Ovary (tissue), 10 donors: ENCODE data around the gene CNTFR. TPM values are rescaled to one million over a fixed set of nuclear protein-coding genes. Genes with fewer than 3 reads are reported as not detected.
"Not testable (repeated sequence)": the region's sequence is repeated elsewhere in the genome, so short reads cannot be mapped to it uniquely, and the experiment has no call there.

Experiments
- DNase-seq, 5 donors: peaks; one replicate each; pipeline ENCODE4 v3.0.0-alpha.2; 2019 to 2020
- H3K27ac ChIP-seq, 2 donors: fragments of 200-600 bp; one replicate each; pipeline versions ENCODE4 v1.5.1 to v1.8.0; 2019 to 2022
- H3K27me3 ChIP-seq: fragments of 200-600 bp; one replicate; pipeline ENCODE4 v1.8.0; 2022
- H3K36me3 ChIP-seq: fragments of 200-600 bp; sonication (generic); one replicate; pipeline ENCODE4 v1.5.1; 2019
- H3K4me1 ChIP-seq: one replicate; pipeline ENCODE4 v1.8.1; 2013; ENCODE audit warnings: mild to moderate bottlenecking, moderate library complexity; ENCODE audit not compliant: insufficient read depth
- H3K4me3 ChIP-seq: fragments of 200-600 bp; sonication (generic); one replicate; pipeline ENCODE4 v1.5.1; 2017
- H3K9me3 ChIP-seq, 2 donors: fragments of 200-600 bp in 1 of 2; sonication (generic) in 1 of 2; one replicate each; pipeline versions ENCODE4 v1.5.1 to v1.8.1; 2013 to 2019; ENCODE audit warnings: mild to moderate bottlenecking in 1 of 2, moderate library complexity in 1 of 2
- CTCF ChIP-seq, 3 donors: fragments of 450-650 bp in 2 of 3; fragments of 200-600 bp in 1 of 3; IDR thresholded peaks; one replicate each; pipeline versions ENCODE4 v1.5.1 to v1.8.0; 2016 to 2022; ENCODE audit warnings: antibody characterized with exemption in 3 of 3, mild to moderate bottlenecking in 1 of 3
- EP300 ChIP-seq: sonication (generic); formaldehyde crosslinking; IDR thresholded peaks from one replicate; pipeline ENCODE4 v1.6.1; 2017; ENCODE audit warnings: antibody characterized with exemption
- POLR2A ChIP-seq: fragments of 450-650 bp; IDR thresholded peaks from one replicate; pipeline ENCODE4 v1.6.1; 2017; ENCODE audit warnings: antibody characterized with exemption, mild to moderate bottlenecking, moderate library complexity
- WGBS, 3 donors: extraction: QIAGEN DNeasy Blood & Tissue Kit in 1 of 3; methylation state at CpG; one replicate each; pipeline versions ENCODE4 v1.1.5 to v1.1.7; 2013 to 2017; 5-methylcytosine and 5-hydroxymethylcytosine counted together
- intact Hi-C, 4 donors: fragments of 100-400 bp; cut with DNase I; formaldehyde crosslinking; loops; one replicate each; pipeline versions ENCODE4 v1.11.0 to v1.15.1; 2022 to 2023
- long read RNA-seq, 3 donors: library from polyadenylated mRNA in 2 of 3; unstranded in 2 of 3; transcript quantifications; one replicate each; pipeline ENCODE4 v2.0.0 and lab custom pipeline, GENCODE V29; 2021 to 2026
- polyA plus RNA-seq, 2 donors: library from polyadenylated mRNA; stranded (reverse); fragments of 200-250 nt in 1 of 2; fragments of 350-450 nt in 1 of 2; fragmentation: Illumina TruSeq in 1 of 2; extraction: RNeasy Lipid Tissue Mini Kit (QIAGEN cat#74804) in 1 of 2; gene quantifications; one replicate each; pipeline ENCODE4 v1.2.3, GENCODE V29; 2013 to 2014
- total RNA-seq, 7 donors: library from RNA; depleted of rRNA in 2 of 7; stranded (reverse); fragments of >200 nt in 2 of 7; fragmentation: NEBNext Ultra II Directional in 3 of 7; extraction: Animal tissue kit (Norgen Biotek cat#: 25700) in 3 of 7; gene quantifications; one replicate each; pipeline versions ENCODE4 v1.1.0 to v1.2.4, GENCODE V29; 2016 to 2023
- donor health status: DM: no; HTN: no; CAD: no; lungs with moderate emphysema.
- donor health status: DM: no; HTN: no; CAD: no.
- donor health status: Bipolar disorder and iron deficiency.
- donor health status: DM: yes; HTN: yes; CAD: no.
- donor health status: DM: no; HTN: no; CAD: no.
- donor health status: DM: yes; HTN: yes; CAD: no.

The CNTFR gene
- total RNA-seq = 1 to 10 TPM; 1.3 to 3.7 (median 2.6) TPM
- polyA plus RNA-seq = 1 to 10 TPM; 1.2 to 4.7 TPM
- long read RNA-seq, donor 1, partial matches to known transcripts = 0 of 2 reads
- long read RNA-seq, donor 1, other reads (novel, unspliced or antisense) = 2 of 2 reads
- long read RNA-seq, donor 2, transcript CNTFR-202 (10 exons, 2,052 nt) = major isoform, 7 of 13 reads
- long read RNA-seq, donor 2, partial matches to known transcripts = 5 of 13 reads
- long read RNA-seq, donor 2, other reads (novel, unspliced or antisense) = 0 of 13 reads
- long read RNA-seq, donor 3, partial matches to known transcripts = 0 of 6 reads
- long read RNA-seq, donor 3, other reads (novel, unspliced or antisense) = 4 of 6 reads

- H3K27ac ChIP-seq = peak within 1 kb of the TSS in 1 of 2 donors; percentile 34
- peak; percentile 67 to 78 (median 76) for DNase-seq
- peak within 1 kb of the TSS; percentile 46 for H3K4me3 ChIP-seq
- intact Hi-C loops = loop anchor here in 3 of 4 donors (2.0 to 5.0 kb wide), 4 partner anchors 41 to 188 kb away; no protein-coding TSS in a partner anchor
- TF ChIP-seq EP300 (no peak), POLR2A (no peak), CTCF (IDR thresholded peaks at IDR 0.05) (no peak)
- no peaks in the 10 kb centered on the region for H3K36me3 ChIP-seq
- 1 to 3% (median 1%) methylated on average over 73 to 104 of the region's 104 CpGs for WGBS, 3 donors
- no peaks in the 10 kb centered on the region for H3K27me3 ChIP-seq
- no peaks in the 10 kb centered on the region for H3K9me3 ChIP-seq
- H3K4me1 ChIP-seq = peaks cover 3% of the 10 kb centered on the region
Measured at GRCh38 chr9:34589636-34590380, at the start of gene CNTFR. Gene CNTFR (minus strand): TSS chr9:34589724. CDS start chr9:34568981, 20,743 bp downstream.

GRCh38 chr9:34639322-34639721 is 49.8 kb upstream of the CNTFR start:
- not testable (repeated sequence) for H3K27me3 ChIP-seq, H3K9me3 ChIP-seq, DNase-seq, H3K36me3 ChIP-seq, H3K4me3 ChIP-seq, H3K4me1 ChIP-seq, H3K27ac ChIP-seq
- intact Hi-C loops = loop anchor here in 1 of 4 donors (5.0 kb wide), 1 partner anchor 63 kb away; no protein-coding TSS in a partner anchor
- 86 to 91% (median 89%) methylated on average over 8 of the region's 8 CpGs for WGBS, 3 donors

GRCh38 chr9:34638138-34638445 is 48.6 kb upstream of the CNTFR start:
- TF ChIP-seq POLR2A = no peak
- no peak for TF ChIP-seq CTCF (IDR thresholded peaks at IDR 0.05)
- TF ChIP-seq EP300 = no peak
- Histone ChIP-seq H3K27me3 (no peaks in the 10 kb centered on the region), H3K36me3 (no peaks in the 10 kb centered on the region), H3K27ac (peak overlapping the region; percentile 15 to 77), H3K4me1 (peaks cover 8% of the 10 kb centered on the region), H3K9me3 (no peaks in the 10 kb centered on the region), H3K4me3 (peak overlapping the region; percentile 65)
- no peak for DNase-seq
- 8 to 14% (median 10%) methylated on average over 7 of the region's 7 CpGs for WGBS, 3 donors
- intact Hi-C loops = loop anchor here in 1 of 4 donors (5.0 kb wide), 1 partner anchor 64 kb away; no protein-coding TSS in a partner anchor

GRCh38 chr9:34637356-34638137 is 48.0 kb upstream of the CNTFR start, which contains the start of gene SIGMAR1:
Gene SIGMAR1 (minus strand): TSS chr9:34637787. CDS start chr9:34637697, 90 bp downstream.
- TF ChIP-seq POLR2A (peak; percentile 81), CTCF (IDR thresholded peaks at IDR 0.05) (no peak)
- Histone ChIP-seq H3K9me3 (no peaks in the 10 kb centered on the region), H3K27me3 (no peaks in the 10 kb centered on the region), H3K27ac (peak within 1 kb of the TSS; percentile 15 to 77), H3K4me3 (peak within 1 kb of the TSS; percentile 65), H3K4me1 (peaks cover 8% of the 10 kb centered on the region), H3K36me3 (no peaks in the 10 kb centered on the region)
- WGBS, 3 donors = 0 to 1% (median 0%) methylated on average over 52 to 74 of the region's 74 CpGs
- intact Hi-C loops = loop anchor here in 1 of 4 donors (5.0 kb wide), 1 partner anchor 65 kb away; no protein-coding TSS in a partner anchor
- peak; percentile 93 to 96 (median 95) for DNase-seq
